Parathyroid adenoma (tissue), 2 donors: ENCODE data around the gene PML.

Experiments
- H2AFZ ChIP-seq: fragments of 300-600 bp; sonication (generic); one replicate; pipeline ENCODE4 v1.7.0; 2017; ENCODE audit warnings: antibody characterized with exemption, mild to moderate bottlenecking
- H3K27ac ChIP-seq: fragments of 300-600 bp; sonication (generic); one replicate; pipeline ENCODE4 v1.7.0; 2017
- H3K27me3 ChIP-seq: fragments of 300-600 bp; sonication (generic); one replicate; pipeline ENCODE4 v1.7.0; 2017; ENCODE audit warnings: low read length; ENCODE audit not compliant: control insufficient read depth, insufficient read depth
- H3K36me3 ChIP-seq: fragments of 300-600 bp; sonication (generic); one replicate; pipeline ENCODE4 v1.7.0; 2017; ENCODE audit warnings: low read length; ENCODE audit not compliant: control insufficient read depth, insufficient read depth
- H3K4me1 ChIP-seq: fragments of 300-600 bp; sonication (generic); one replicate; pipeline ENCODE4 v1.7.0; 2017; ENCODE audit warnings: control low read depth
- H3K4me2 ChIP-seq: fragments of 300-600 bp; sonication (generic); one replicate; pipeline ENCODE4 v1.7.0; 2017; ENCODE audit warnings: low read length
- H3K4me3 ChIP-seq: fragments of 300-600 bp; sonication (generic); one replicate; pipeline ENCODE4 v1.7.0; 2017; ENCODE audit warnings: low read depth, low read length
- H3K79me2 ChIP-seq: fragments of 300-600 bp; sonication (generic); one replicate; pipeline ENCODE4 v1.7.0; 2017; ENCODE audit warnings: control low read depth
- H3K9ac ChIP-seq: fragments of 300-600 bp; sonication (generic); one replicate; pipeline ENCODE4 v1.7.0; 2017; ENCODE audit warnings: mild to moderate bottlenecking
- H3K9me3 ChIP-seq: fragments of 300-600 bp; sonication (generic); one replicate; pipeline ENCODE4 v1.7.0; 2017; ENCODE audit warnings: low read length; ENCODE audit not compliant: control insufficient read depth
- CTCF ChIP-seq: fragments of 300-600 bp; sonication (generic); IDR thresholded peaks from one replicate; pipeline ENCODE4 v1.7.0; 2017; ENCODE audit warnings: antibody characterized with exemption, mild to moderate bottlenecking
- donor health status: primary hyperparathyroidism.

Gene PML

GRCh38 chr15:73990250-73991005 lies 4.1 kb upstream of the PML start:
- Histone ChIP-seq H3K9ac (no peak overlapping the region), H2AFZ (no peak overlapping the region), H3K4me3 (no peak overlapping the region), H3K36me3 (no peaks in the 10 kb centered on the region), H3K79me2 (peaks cover 2% of the 10 kb centered on the region), H3K4me1 (peaks cover 4% of the 10 kb centered on the region), H3K4me2 (no peak overlapping the region), H3K27ac (peak overlapping the region; percentile 83), H3K27me3 (no peaks in the 10 kb centered on the region), H3K9me3 (no peaks in the 10 kb centered on the region)
- TF ChIP-seq CTCF: no peak

- no peaks in the 10 kb centered on the region for H3K36me3 ChIP-seq
- H3K27me3 ChIP-seq: no peaks in the 10 kb centered on the region
- no peak overlapping the region for H2AFZ ChIP-seq
- peak overlapping the region; percentile 90 for H3K4me2 ChIP-seq
- no peak overlapping the region for H3K9ac ChIP-seq
- H3K4me3 ChIP-seq: peak overlapping the region; percentile 65
- H3K79me2 ChIP-seq: peaks cover 2% of the 10 kb centered on the region
- TF ChIP-seq CTCF: no peak
- H3K4me1 ChIP-seq: peaks cover 4% of the 10 kb centered on the region
- peak overlapping the region; percentile 83 for H3K27ac ChIP-seq
- no peaks in the 10 kb centered on the region for H3K9me3 ChIP-seq
Measured at GRCh38 chr15:73991260-73991659, 3.3 kb upstream of the PML start.

GRCh38 chr15:73991726-73992593 lies 2.6 kb upstream of the PML start, which contains the start of gene STOML1:
Gene STOML1 (minus strand): TSS chr15:73992295. CDS start chr15:73992223, 72 bp downstream.
- H3K79me2 ChIP-seq: peaks cover 2% of the 10 kb centered on the region
- peak within 1 kb of the TSS; percentile 37 for H3K9ac ChIP-seq
- no peaks in the 10 kb centered on the region for H3K36me3 ChIP-seq
- H3K4me1 ChIP-seq: peaks cover 4% of the 10 kb centered on the region
- peak within 1 kb of the TSS; percentile 84 for H2AFZ ChIP-seq
- H3K9me3 ChIP-seq: no peaks in the 10 kb centered on the region
- peak; percentile 81 for TF ChIP-seq CTCF
- H3K4me2 ChIP-seq: peak within 1 kb of the TSS; percentile 90
- H3K4me3 ChIP-seq: peak within 1 kb of the TSS; percentile 65
- H3K27me3 ChIP-seq: no peaks in the 10 kb centered on the region
- H3K27ac ChIP-seq: peak within 1 kb of the TSS; percentile 83

- Histone ChIP-seq H3K36me3 (no peaks in the 10 kb centered on the region), H3K9ac (no peak overlapping the region), H3K27me3 (no peaks in the 10 kb centered on the region), H3K79me2 (peaks cover 2% of the 10 kb centered on the region), H3K9me3 (no peaks in the 10 kb centered on the region), H3K27ac (peak overlapping the region; percentile 83), H2AFZ (peak overlapping the region; percentile 84), H3K4me1 (peaks cover 4% of the 10 kb centered on the region), H3K4me2 (peak overlapping the region; percentile 65), H3K4me3 (peak overlapping the region; percentile 25)
- TF ChIP-seq CTCF: no peak
Measured at GRCh38 chr15:73992594-73992898, 2.0 kb upstream of the PML start.
